ENCODE measurements around the gene CDKN1A.

GRCh38 chr6:36678488-36679042, at the start of gene CDKN1A:
- TF ChIP-seq POLR2A (IDR thresholded peaks at IDR 0.05) (peak in 3 of 4 donors; percentile 83 to 100 (median 99)), CTCF (IDR thresholded peaks at IDR 0.05) (peak in 3 of 6 experiments; percentile 9 to 41 (median 39))
